GM23338 (cell line): ENCODE measurements around the gene CNOT6L. TPM values are rescaled to one million over a fixed set of nuclear protein-coding genes. Genes with fewer than 3 reads are reported as not detected.

Experiments used
- ATAC-seq: fragments of 200-7000 bp; cut with Tn5 transposase; 3 replicates; pipeline ENCODE4 v1.9.1; 2020
- DNase-seq: peaks from one replicate; pipeline ENCODE4 v3.0.0-alpha.2; 2015; ENCODE audit warnings: low spot score
- H2AFZ ChIP-seq: fragments of 200-600 bp; sonication (generic); 2 replicates; pipeline ENCODE4 v1.8.0; 2016; ENCODE audit warnings: antibody characterized with exemption, mild to moderate bottlenecking, moderate library complexity
- H3F3A ChIP-seq: fragments of 200-600 bp; sonication (generic); replicated peaks from 2 replicates; pipeline ENCODE4 v1.8.0; 2017; ENCODE audit warnings: antibody characterized with exemption, mixed run types, low read depth
- H3K27ac ChIP-seq: fragments of 200-600 bp; sonication (generic); 2 replicates; pipeline ENCODE4 v1.6.1; 2016; ENCODE audit warnings: low read depth
- H3K27me3 ChIP-seq: fragments of 200-600 bp; sonication (generic); 2 replicates; pipeline ENCODE4 v1.8.0; 2016; ENCODE audit warnings: mild to moderate bottlenecking, mixed run types, moderate library complexity; ENCODE audit not compliant: insufficient read depth
- H3K36me3 ChIP-seq: fragments of 200-600 bp; sonication (generic); 2 replicates; pipeline ENCODE4 v1.8.0; 2016; ENCODE audit warnings: mild to moderate bottlenecking; ENCODE audit not compliant: insufficient read depth
- H3K4me1 ChIP-seq: fragments of 200-600 bp; sonication (generic); 2 replicates; pipeline ENCODE4 v1.8.0; 2016; ENCODE audit warnings: mild to moderate bottlenecking, moderate library complexity; ENCODE audit not compliant: insufficient read depth
- H3K4me2 ChIP-seq: fragments of 200-600 bp; sonication (generic); 2 replicates; pipeline ENCODE4 v1.7.1; 2017; ENCODE audit warnings: mixed run types
- H3K4me3 ChIP-seq: fragments of 200-600 bp; sonication (generic); 2 replicates; pipeline ENCODE4 v1.6.1; 2016; ENCODE audit warnings: mixed run types
- H3K79me2 ChIP-seq: fragments of 200-600 bp; sonication (generic); replicated peaks from 2 replicates; pipeline ENCODE4 v1.8.0; 2017; ENCODE audit warnings: mild to moderate bottlenecking; ENCODE audit not compliant: insufficient read depth
- H3K9me2 ChIP-seq: fragments of 200-600 bp; sonication (generic); 2 replicates; pipeline ENCODE4 v1.8.0; 2017; ENCODE audit not compliant: insufficient read depth
- H4K20me1 ChIP-seq: fragments of 200-600 bp; sonication (generic); replicated peaks from 2 replicates; pipeline ENCODE4 v1.8.0; 2017; ENCODE audit warnings: mild to moderate bottlenecking; ENCODE audit not compliant: insufficient read depth
- H3K27ac Mint-ChIP-seq: 2 replicates; pipeline ENCODE4 v1.8.0; 2020; ENCODE audit warnings: inconsistent platforms, mild to moderate bottlenecking, moderate library complexity, mixed read lengths
- H3K27me3 Mint-ChIP-seq: 3 replicates; pipeline ENCODE4 v1.8.0; 2022; ENCODE audit warnings: low read depth, mild to moderate bottlenecking, moderate library complexity, mixed read lengths, inconsistent platforms; ENCODE audit not compliant: insufficient read depth, poor library complexity
- H3K36me3 Mint-ChIP-seq: 3 replicates; pipeline ENCODE4 v1.8.0; 2021; ENCODE audit warnings: low read depth, mild to moderate bottlenecking, inconsistent platforms, moderate library complexity, mixed read lengths
- H3K4me1 Mint-ChIP-seq: 3 replicates; pipeline ENCODE4 v1.8.0; 2020; ENCODE audit warnings: mild to moderate bottlenecking, inconsistent platforms, mixed read lengths
- H3K4me3 Mint-ChIP-seq: 3 replicates; pipeline ENCODE4 v1.8.0; 2021; ENCODE audit warnings: moderate library complexity, mild to moderate bottlenecking, inconsistent platforms, mixed read lengths
- H3K9me3 Mint-ChIP-seq: 3 replicates; pipeline ENCODE4 v1.8.0; 2020; ENCODE audit warnings: moderate library complexity, mild to moderate bottlenecking, inconsistent platforms, mixed read lengths
- CTCF ChIP-seq, 2 experiments: fragments of 200-600 bp in 1 of 2; sonication (generic) in 1 of 2; conservative IDR thresholded peaks; 2 replicates each; pipeline versions ENCODE4 v1.5.1 to v1.6.1; 2016 to 2017; ENCODE audit warnings: antibody characterized with exemption in 2 of 2, low read depth in 2 of 2, mild to moderate bottlenecking in 2 of 2, moderate library complexity in 1 of 2
- EZH2 ChIP-seq: fragments of 200-600 bp; sonication (generic); IDR thresholded peaks from one replicate; pipeline ENCODE4 v1.8.0; 2017; ENCODE audit warnings: antibody characterized with exemption, mild to moderate bottlenecking, low read depth; ENCODE audit not compliant: unreplicated experiment
- JUNB ChIP-seq: IDR thresholded peaks from one replicate; pipeline ENCODE4 v1.6.1; 2016; ENCODE audit warnings: antibody characterized with exemption; ENCODE audit not compliant: unreplicated experiment
- NANOG ChIP-seq: IDR thresholded peaks from 2 replicates; pipeline ENCODE4 v1.6.1; 2016; ENCODE audit warnings: antibody characterized with exemption, borderline replicate concordance
- STAT1 ChIP-seq: IDR thresholded peaks from one replicate; pipeline ENCODE4 v1.6.1; 2016; ENCODE audit warnings: antibody characterized with exemption; ENCODE audit not compliant: unreplicated experiment
- ZNF114 ChIP-seq: fragments of 250-450 bp; sonication (Bioruptor Pico); IDR thresholded peaks from 2 replicates; pipeline ENCODE4 v1.5.0; 2020; ENCODE audit warnings: mild to moderate bottlenecking, moderate library complexity
- polyA plus RNA-seq: library from polyadenylated mRNA; unstranded; fragments of >200 nt; fragmentation: Nextera tagmentation; extraction: Ambion mirVana; gene quantifications from 2 replicates; pipeline ENCODE4 v1.2.1, GENCODE V29; 2016
- total RNA-seq: library from RNA; depleted of rRNA; stranded (reverse); fragments of >200 nt; shearing (Covaris generic); gene quantifications from 2 replicates; pipeline ENCODE4 v1.2.3, GENCODE V29; 2014
- TF ChIP-seq, protein P1 (sequence below): IDR thresholded peaks from 2 replicates; pipeline ENCODE4 v1.6.1; 2016; ENCODE audit warnings: antibody characterized with exemption
- TF ChIP-seq, protein P2 (sequence below): IDR thresholded peaks from one replicate; pipeline ENCODE4 v1.6.1; 2018; ENCODE audit warnings: antibody characterized with exemption; ENCODE audit not compliant: unreplicated experiment

CNOT6L gene
- total and polyA plus RNA-seq, 2 experiments from 2014 or later: 3.2 to 13.9 TPM

- no peaks in the 10 kb centered on the region for H3K27me3 ChIP-seq
- Mint-ChIP-seq H3K4me3 (no peak overlapping the region), H3K27me3 (no peaks in the 10 kb centered on the region), H3K4me1 (no peaks in the 10 kb centered on the region; the same call in 2 of the 3 replicates), H3K27ac (peak overlapping the region; percentile 60; the same call in 1 of the 2 replicates), H3K36me3 (no peaks in the 10 kb centered on the region), H3K9me3 (no peaks in the 10 kb centered on the region)
- TF ChIP-seq STAT1 (no peak), NANOG (no peak), CTCF (conservative IDR thresholded peaks at IDR 0.05; ENCODE audit: low read depth in 2 of 2) (peak in 1 of 2 experiments; percentile 52; a peak in 2 of 4 replicates), JUNB (no peak), ZNF114 (CRISPR knock-in tag) (no peak), EZH2 (no peak)
- no peaks in the 10 kb centered on the region for H3F3A ChIP-seq
- H2AFZ ChIP-seq: no peak overlapping the region
- no peaks in the 10 kb centered on the region for H4K20me1 ChIP-seq
- H3K4me3 ChIP-seq: no peak overlapping the region
- DNase-seq: peak; percentile 36
- ATAC-seq: peak; percentile 72
- H3K4me2 ChIP-seq: no peak overlapping the region
- H3K79me2 ChIP-seq: no peaks in the 10 kb centered on the region
- H3K9me2 ChIP-seq: no peaks in the 10 kb centered on the region
- H3K27ac ChIP-seq: no peak overlapping the region
- H3K4me1 ChIP-seq: no peaks in the 10 kb centered on the region
- H3K36me3 ChIP-seq: no peaks in the 10 kb centered on the region
These were observed 90.7 kb downstream of the CNOT6L start for GRCh38 chr4:77728420-77728819.

DNA sequence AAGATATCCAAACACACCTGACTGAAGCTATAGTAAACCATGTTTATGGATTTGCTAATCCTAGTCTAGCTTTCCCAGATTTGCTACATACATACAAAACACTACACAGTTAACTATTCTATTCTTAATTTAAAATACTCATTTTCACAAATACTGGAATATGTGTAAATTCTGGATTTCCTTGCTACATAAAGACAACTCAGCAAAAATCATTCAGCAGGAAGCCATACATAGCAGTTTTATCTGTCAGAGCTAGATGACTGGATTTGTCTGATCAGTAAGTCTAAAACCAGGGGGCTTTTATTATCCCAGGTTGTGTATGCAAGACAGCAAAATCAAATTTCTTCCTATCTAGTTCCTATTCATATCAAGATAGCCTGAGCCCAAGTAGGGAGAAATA, 98.1 kb downstream of the CNOT6L start:
- Histone ChIP-seq H3K4me3 (no peak overlapping the region), H3K27ac (no peak overlapping the region), H3K4me2 (no peak overlapping the region), H3F3A (no peaks in the 10 kb centered on the region), H3K79me2 (no peaks in the 10 kb centered on the region), H3K4me1 (peaks cover 15% of the 10 kb centered on the region), H3K36me3 (no peaks in the 10 kb centered on the region), H4K20me1 (no peaks in the 10 kb centered on the region), H3K9me2 (no peaks in the 10 kb centered on the region), H3K27me3 (no peaks in the 10 kb centered on the region), H2AFZ (no peak overlapping the region)
- DNase-seq (no peak), ATAC-seq (no peak)
- Mint-ChIP-seq H3K36me3 (no peaks in the 10 kb centered on the region), H3K4me3 (no peak overlapping the region), H3K4me1 (peaks cover 28% of the 10 kb centered on the region; the same call in 2 of the 3 replicates), H3K27me3 (no peaks in the 10 kb centered on the region), H3K9me3 (no peaks in the 10 kb centered on the region), H3K27ac (no peak overlapping the region)
- TF ChIP-seq STAT1 (no peak), ZNF114 (CRISPR knock-in tag) (no peak), CTCF (conservative IDR thresholded peaks at IDR 0.05; ENCODE audit: low read depth in 2 of 2) (no peak), JUNB (no peak), EZH2 (no peak), NANOG (no peak)
- TF ChIP-seq, protein P1, sequence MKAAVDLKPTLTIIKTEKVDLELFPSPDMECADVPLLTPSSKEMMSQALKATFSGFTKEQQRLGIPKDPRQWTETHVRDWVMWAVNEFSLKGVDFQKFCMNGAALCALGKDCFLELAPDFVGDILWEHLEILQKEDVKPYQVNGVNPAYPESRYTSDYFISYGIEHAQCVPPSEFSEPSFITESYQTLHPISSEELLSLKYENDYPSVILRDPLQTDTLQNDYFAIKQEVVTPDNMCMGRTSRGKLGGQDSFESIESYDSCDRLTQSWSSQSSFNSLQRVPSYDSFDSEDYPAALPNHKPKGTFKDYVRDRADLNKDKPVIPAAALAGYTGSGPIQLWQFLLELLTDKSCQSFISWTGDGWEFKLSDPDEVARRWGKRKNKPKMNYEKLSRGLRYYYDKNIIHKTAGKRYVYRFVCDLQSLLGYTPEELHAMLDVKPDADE: no peak
- TF ChIP-seq, protein P2, sequence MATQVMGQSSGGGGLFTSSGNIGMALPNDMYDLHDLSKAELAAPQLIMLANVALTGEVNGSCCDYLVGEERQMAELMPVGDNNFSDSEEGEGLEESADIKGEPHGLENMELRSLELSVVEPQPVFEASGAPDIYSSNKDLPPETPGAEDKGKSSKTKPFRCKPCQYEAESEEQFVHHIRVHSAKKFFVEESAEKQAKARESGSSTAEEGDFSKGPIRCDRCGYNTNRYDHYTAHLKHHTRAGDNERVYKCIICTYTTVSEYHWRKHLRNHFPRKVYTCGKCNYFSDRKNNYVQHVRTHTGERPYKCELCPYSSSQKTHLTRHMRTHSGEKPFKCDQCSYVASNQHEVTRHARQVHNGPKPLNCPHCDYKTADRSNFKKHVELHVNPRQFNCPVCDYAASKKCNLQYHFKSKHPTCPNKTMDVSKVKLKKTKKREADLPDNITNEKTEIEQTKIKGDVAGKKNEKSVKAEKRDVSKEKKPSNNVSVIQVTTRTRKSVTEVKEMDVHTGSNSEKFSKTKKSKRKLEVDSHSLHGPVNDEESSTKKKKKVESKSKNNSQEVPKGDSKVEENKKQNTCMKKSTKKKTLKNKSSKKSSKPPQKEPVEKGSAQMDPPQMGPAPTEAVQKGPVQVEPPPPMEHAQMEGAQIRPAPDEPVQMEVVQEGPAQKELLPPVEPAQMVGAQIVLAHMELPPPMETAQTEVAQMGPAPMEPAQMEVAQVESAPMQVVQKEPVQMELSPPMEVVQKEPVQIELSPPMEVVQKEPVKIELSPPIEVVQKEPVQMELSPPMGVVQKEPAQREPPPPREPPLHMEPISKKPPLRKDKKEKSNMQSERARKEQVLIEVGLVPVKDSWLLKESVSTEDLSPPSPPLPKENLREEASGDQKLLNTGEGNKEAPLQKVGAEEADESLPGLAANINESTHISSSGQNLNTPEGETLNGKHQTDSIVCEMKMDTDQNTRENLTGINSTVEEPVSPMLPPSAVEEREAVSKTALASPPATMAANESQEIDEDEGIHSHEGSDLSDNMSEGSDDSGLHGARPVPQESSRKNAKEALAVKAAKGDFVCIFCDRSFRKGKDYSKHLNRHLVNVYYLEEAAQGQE: no peak
